Measurements from ENCODE around the gene LILRB5.
"Not testable (repeated sequence)": the region's sequence is repeated elsewhere in the genome, so short reads cannot be mapped to it uniquely, and the experiment has no call there.

DNA sequence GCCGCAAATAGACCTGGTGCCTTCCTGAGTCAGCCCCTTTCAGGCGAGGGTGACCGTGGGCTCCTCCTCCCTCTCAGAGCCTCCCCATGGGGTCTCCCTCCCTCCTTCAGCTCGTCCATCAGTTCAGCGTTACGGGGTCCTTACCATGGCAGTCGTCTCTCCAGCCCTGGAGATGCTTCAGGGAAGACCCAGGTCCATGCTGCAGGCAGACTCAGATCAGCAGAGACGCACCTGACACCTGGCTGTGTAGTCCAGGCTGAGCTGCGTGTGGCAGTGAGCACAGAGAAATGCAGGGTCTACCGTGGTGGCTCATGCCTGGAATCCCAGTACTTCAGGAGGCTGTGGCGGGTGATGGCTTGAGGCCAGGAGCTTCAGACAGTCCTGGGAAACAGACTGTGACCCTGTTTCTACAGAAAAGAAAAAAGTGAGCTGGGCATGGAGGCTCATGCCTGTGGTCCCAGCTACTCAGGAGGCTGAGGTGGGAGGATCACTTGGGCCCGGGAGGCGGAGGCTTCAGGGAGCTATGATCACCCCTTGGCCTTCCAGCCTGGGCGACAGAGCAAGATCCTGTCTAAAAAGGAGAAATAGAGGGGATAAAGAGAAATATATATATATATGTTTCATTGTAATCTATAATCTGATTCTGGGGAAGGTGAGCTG, 33.7 kb downstream of the LILRB5 start:
- TF ChIP-seq, protein P1, sequence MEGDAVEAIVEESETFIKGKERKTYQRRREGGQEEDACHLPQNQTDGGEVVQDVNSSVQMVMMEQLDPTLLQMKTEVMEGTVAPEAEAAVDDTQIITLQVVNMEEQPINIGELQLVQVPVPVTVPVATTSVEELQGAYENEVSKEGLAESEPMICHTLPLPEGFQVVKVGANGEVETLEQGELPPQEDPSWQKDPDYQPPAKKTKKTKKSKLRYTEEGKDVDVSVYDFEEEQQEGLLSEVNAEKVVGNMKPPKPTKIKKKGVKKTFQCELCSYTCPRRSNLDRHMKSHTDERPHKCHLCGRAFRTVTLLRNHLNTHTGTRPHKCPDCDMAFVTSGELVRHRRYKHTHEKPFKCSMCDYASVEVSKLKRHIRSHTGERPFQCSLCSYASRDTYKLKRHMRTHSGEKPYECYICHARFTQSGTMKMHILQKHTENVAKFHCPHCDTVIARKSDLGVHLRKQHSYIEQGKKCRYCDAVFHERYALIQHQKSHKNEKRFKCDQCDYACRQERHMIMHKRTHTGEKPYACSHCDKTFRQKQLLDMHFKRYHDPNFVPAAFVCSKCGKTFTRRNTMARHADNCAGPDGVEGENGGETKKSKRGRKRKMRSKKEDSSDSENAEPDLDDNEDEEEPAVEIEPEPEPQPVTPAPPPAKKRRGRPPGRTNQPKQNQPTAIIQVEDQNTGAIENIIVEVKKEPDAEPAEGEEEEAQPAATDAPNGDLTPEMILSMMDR (IDR thresholded peaks at IDR 0.05): not testable (repeated sequence)
- TF ChIP-seq EP300 (IDR thresholded peaks at IDR 0.05): not testable (repeated sequence)
